Aortic smooth muscle cell (primary cell): ENCODE measurements around the gene PAIP2B. TPM values are rescaled to one million over a fixed set of nuclear protein-coding genes. Genes with fewer than 3 reads are reported as not detected.

ENCODE experiments used
- total RNA-seq: library from RNA; depleted of rRNA; stranded (reverse); fragments of >200 nt; gene quantifications from 2 replicates; pipeline ENCODE4 v1.2.3, GENCODE V29; 2014

Gene PAIP2B
- 0.12 and 0.26 TPM in 2 replicates for total RNA-seq

GRCh38 chr2:71226965-71227560 lies at the start of gene PAIP2B:
Gene PAIP2B (minus strand): TSS chr2:71227103. CDS start chr2:71202589, 24,514 bp downstream.

Other genes starting within 250 kb of the PAIP2B start
- gene ANKRD53, start 248.5 kb downstream of the PAIP2B start, total RNA-seq, result 0.37 and 0.40 TPM in 2 replicates
- gene TEX261, start 232.2 kb downstream of the PAIP2B start, total RNA-seq, result 30.4 and 36.3 TPM in 2 replicates
- 72.4 and 76.9 TPM in 2 replicates for gene NAGK, start 158.5 kb downstream of the PAIP2B start, total RNA-seq
- gene MCEE, start 96.9 kb downstream of the PAIP2B start, total RNA-seq, result 24.6 and 30.3 TPM in 2 replicates
- gene MPHOSPH10, start 96.5 kb downstream of the PAIP2B start, total RNA-seq, result 16.8 and 23.6 TPM in 2 replicates
- 139 and 152 TPM in 2 replicates for gene ZNF638, start 104.7 kb upstream of the PAIP2B start, total RNA-seq
- 4.4 and 5.5 TPM in 2 replicates for gene DYSF, start 226.5 kb upstream of the PAIP2B start, total RNA-seq